K562 (cell line): ENCODE results near the gene LDLRAD3. TPM values are rescaled to one million over a fixed set of nuclear protein-coding genes. Genes with fewer than 3 reads are reported as not detected.

ENCODE experiments used
- CBFA2T3 ChIP-seq: fragments of 450-650 bp; IDR thresholded peaks from 2 replicates; pipeline ENCODE4 v1.6.1; 2017
- EGR1 ChIP-seq: fragments of 450-650 bp; conservative IDR thresholded peaks from 2 replicates; pipeline ENCODE4 v1.6.1; 2017; ENCODE audit warnings: mild to moderate bottlenecking
- ELK3 ChIP-seq: fragments of 450-650 bp; formaldehyde crosslinking; IDR thresholded peaks from 2 replicates; pipeline ENCODE4 v1.4.0; 2020; ENCODE audit warnings: mild to moderate bottlenecking
- HDAC6 ChIP-seq: IDR thresholded peaks from 2 replicates; pipeline ENCODE4 v1.6.1; 2012; ENCODE audit warnings: low read depth, mild to moderate bottlenecking, control low read depth, inconsistent platforms, low read length, moderate library complexity
- HDAC8 ChIP-seq: fragments of 450-650 bp; IDR thresholded peaks from 2 replicates; pipeline ENCODE4 v1.6.1; 2016; ENCODE audit warnings: mild to moderate bottlenecking, missing genetic modification characterization, moderate library complexity, missing compliant biosample characterization
- HMGN3 ChIP-seq: IDR thresholded peaks from 2 replicates; pipeline ENCODE4 v1.6.1; 2011; ENCODE audit warnings: borderline replicate concordance, low read depth, mild to moderate bottlenecking, mixed read lengths, low read length; ENCODE audit not compliant: insufficient read length; ENCODE audit errors: extremely low read depth
- HOXB6 ChIP-seq: fragments of 250-450 bp; sonication (Bioruptor Pico); IDR thresholded peaks from 2 replicates; pipeline ENCODE4 v1.5.1; 2022; ENCODE audit warnings: mild to moderate bottlenecking, borderline replicate concordance
- KHSRP ChIP-seq: fragments of 450-650 bp; IDR thresholded peaks from 2 replicates; pipeline ENCODE4 v1.6.1; 2017
- L3MBTL2 ChIP-seq: fragments of 450-650 bp; IDR thresholded peaks from 2 replicates; pipeline ENCODE4 v1.6.1; 2016; ENCODE audit warnings: mild to moderate bottlenecking, moderate library complexity
- MAFF ChIP-seq: IDR thresholded peaks from 2 replicates; pipeline ENCODE4 v1.6.1; 2012; ENCODE audit warnings: low read length, improper control_type of control experiment
- MEF2D ChIP-seq: conservative IDR thresholded peaks from 2 replicates; pipeline ENCODE4 v1.6.1; 2016; ENCODE audit warnings: low read depth, missing genetic modification characterization, missing compliant biosample characterization
- NBN ChIP-seq: fragments of 450-650 bp; IDR thresholded peaks from 2 replicates; pipeline ENCODE4 v1.6.1; 2016; ENCODE audit warnings: low read depth, mild to moderate bottlenecking
- RBM25 ChIP-seq: fragments of 200-400 bp; formaldehyde crosslinking; IDR thresholded peaks from 2 replicates; pipeline ENCODE4 v1.6.1; 2018; ENCODE audit warnings: low read length, low read depth, moderate library complexity; ENCODE audit not compliant: severe bottlenecking
- RNF219 ChIP-seq: fragments of 250-450 bp; sonication (Bioruptor Pico); IDR thresholded peaks from 2 replicates; pipeline ENCODE4 v1.5.0; 2022; ENCODE audit warnings: mild to moderate bottlenecking
- SMARCE1 ChIP-seq: fragments of 450-650 bp; IDR thresholded peaks from 2 replicates; pipeline ENCODE4 v1.7.1; 2016; ENCODE audit warnings: mild to moderate bottlenecking
- STAG1 ChIP-seq: sonication (generic); formaldehyde crosslinking; IDR thresholded peaks from 2 replicates; pipeline ENCODE4 v1.5.0; 2020; ENCODE audit warnings: missing genetic modification reagents, borderline replicate concordance
- TEAD1 ChIP-seq, 2 experiments: fragments of 450-650 bp in 1 of 2; sonication (generic) in 1 of 2; formaldehyde crosslinking; IDR thresholded peaks; 2 replicates each; pipeline versions ENCODE4 v1.4.0 to v1.8.0; 2020 to 2022; ENCODE audit warnings: mild to moderate bottlenecking in 2 of 2, missing genetic modification reagents in 1 of 2
- TFE3 ChIP-seq: fragments of 450-650 bp; formaldehyde crosslinking; IDR thresholded peaks from 2 replicates; pipeline ENCODE4 v1.4.0; 2020; ENCODE audit warnings: mild to moderate bottlenecking, mixed read lengths
- USF2 ChIP-seq: sonication (generic); formaldehyde crosslinking; IDR thresholded peaks from 2 replicates; pipeline ENCODE4 v1.5.0; 2020; ENCODE audit warnings: missing genetic modification reagents
- ZBTB2 ChIP-seq: fragments of 450-650 bp; IDR thresholded peaks from 2 replicates; pipeline ENCODE4 v1.6.1; 2016; ENCODE audit warnings: antibody characterized with exemption
- ZFP30 ChIP-seq: fragments of 250-450 bp; sonication (Bioruptor Pico); IDR thresholded peaks from 2 replicates; pipeline ENCODE4 v1.8.0; 2022; ENCODE audit warnings: moderate library complexity, mild to moderate bottlenecking, inconsistent platforms, borderline replicate concordance
- ZNF445 ChIP-seq: fragments of 250-450 bp; sonication (Bioruptor Pico); IDR thresholded peaks from 2 replicates; pipeline ENCODE4 v1.4.0; 2020; ENCODE audit warnings: low read depth, mild to moderate bottlenecking, moderate library complexity
- ZNF507 ChIP-seq: conservative IDR thresholded peaks from 2 replicates; pipeline ENCODE4 v1.6.1; 2017; ENCODE audit warnings: missing genetic modification characterization, missing compliant biosample characterization
- polyA plus RNA-seq, 8 experiments: library from polyadenylated mRNA; depleted of rRNA in 4 of 8; stranded (reverse) in 5 of 8; unstranded in 3 of 8; fragments of >200 nt; fragmentation: Nextera tagmentation in 2 of 8; fragmentation: Illumina TruSeq in 1 of 8; extraction: Ambion mirVana in 2 of 8; extraction: Trizol in 1 of 8; gene quantifications; 2 replicates each; pipeline versions ENCODE4 v1.2.1 to v1.2.3, GENCODE V29; 2011 to 2014; ENCODE audit warnings: inconsistent platforms in 1 of 8, missing spikeins in 1 of 8
- total RNA-seq, 7 experiments: library from RNA; depleted of rRNA in 6 of 7; stranded (reverse); fragments of >200 nt in 6 of 7; fragmentation: Illumina TruSeq in 2 of 7; extraction: Trizol in 2 of 7; gene quantifications; 2 replicates each; pipeline versions ENCODE4 v1.2.1 to v1.2.3, GENCODE V29; 2011 to 2021; ENCODE audit warnings: low replicate concordance in 1 of 7

LDLRAD3 gene
- total and polyA plus RNA-seq, 9 of the 15 experiments (the other 6 are each of a cell fraction or from before 2014, with no cell fraction given): 0.73 to 7.2 (median 3.5) TPM

- TF ChIP-seq RNF219 (CRISPR knock-in tag) (no peak), SMARCE1 (no peak), TFE3 (CRISPR knock-in tag) (no peak), ZFP30 (CRISPR knock-in tag) (no peak), CBFA2T3 (no peak), USF2 (CRISPR knock-in tag) (no peak), KHSRP (no peak), L3MBTL2 (peak; percentile 69; the same call in 1 of the 2 replicates), MAFF (no peak), HDAC6 (no peak), RBM25 (no peak), EGR1 (peak; percentile 88), ZNF445 (CRISPR knock-in tag) (no peak), ELK3 (no peak), ZBTB2 (no peak), TEAD1 (CRISPR knock-in tag; IDR thresholded peaks at IDR 0.05) (no peak), MEF2D (no peak), NBN (no peak), ZNF507 (tag) (no peak), STAG1 (CRISPR knock-in tag) (no peak), HMGN3 (peak; percentile 52), HDAC8 (tag) (no peak), HOXB6 (CRISPR knock-in tag) (no peak)
Measured at GRCh38 chr11:35943713-35944502, at the start of gene LDLRAD3 (continued).
